Neural cell (in vitro differentiated cells): ENCODE data around the gene ZNF639. TPM values are rescaled to one million over a fixed set of nuclear protein-coding genes. Genes with fewer than 3 reads are reported as not detected.
A peak's percentile ranks its signal among the peaks of the same experiment; 100 is the strongest.

Experiments used
- H2AFZ ChIP-seq: fragments of 200-600, 300-800 bp; sonication (generic), shearing (Covaris generic); 2 replicates; pipeline ENCODE4 v1.6.0; 2014; ENCODE audit warnings: low read depth, mild to moderate bottlenecking, antibody characterized with exemption, low read length, moderate library complexity
- H3F3A ChIP-seq: fragments of 200-600 bp; shearing (Covaris generic); 2 replicates; pipeline ENCODE4 v1.6.1; 2016; ENCODE audit warnings: mild to moderate bottlenecking, moderate library complexity, mixed read lengths, antibody characterized with exemption, low read length; ENCODE audit not compliant: insufficient read depth, poor library complexity, severe bottlenecking
- H3K27ac ChIP-seq: fragments of 200-600, 300-800 bp; sonication (generic), shearing (Covaris generic); 2 replicates; pipeline ENCODE4 v1.5.1; 2014; ENCODE audit warnings: mild to moderate bottlenecking, low read length, moderate library complexity
- H3K27me3 ChIP-seq: fragments of 300-800, 200-600 bp; sonication (generic), shearing (Covaris generic); 2 replicates; pipeline ENCODE4 v1.6.0; 2014; ENCODE audit warnings: mild to moderate bottlenecking, low read depth, low read length, moderate library complexity; ENCODE audit not compliant: insufficient read depth
- H3K36me3 ChIP-seq: fragments of 300-800, 200-600 bp; sonication (generic), shearing (Covaris generic); 2 replicates; pipeline ENCODE4 v1.5.1; 2014; ENCODE audit warnings: mild to moderate bottlenecking, antibody characterized with exemption, low read length, moderate library complexity; ENCODE audit not compliant: insufficient read depth
- H3K4me2 ChIP-seq: fragments of 300-800, 200-600 bp; sonication (generic), shearing (Covaris generic); 2 replicates; pipeline ENCODE4 v1.6.0; 2014; ENCODE audit warnings: mild to moderate bottlenecking, low read length
- H3K4me3 ChIP-seq: fragments of 300-800, 200-600 bp; sonication (generic), shearing (Covaris generic); 2 replicates; pipeline ENCODE4 v1.5.1; 2014; ENCODE audit warnings: mild to moderate bottlenecking, low read length, moderate library complexity
- H3K79me2 ChIP-seq: fragments of 200-600 bp; shearing (Covaris generic); replicated peaks from 2 replicates; pipeline ENCODE4 v1.6.0; 2014; ENCODE audit warnings: mild to moderate bottlenecking, low read length, moderate library complexity; ENCODE audit not compliant: insufficient read depth
- H3K9ac ChIP-seq: fragments of 300-800, 200-600 bp; sonication (generic), shearing (Covaris generic); 2 replicates; pipeline ENCODE4 v1.6.1; 2016; ENCODE audit warnings: mild to moderate bottlenecking, low read length, mixed read lengths
- H3K9me2 ChIP-seq: fragments of 200-600 bp; shearing (Covaris generic); 2 replicates; pipeline ENCODE4 v1.6.1; 2016; ENCODE audit warnings: mild to moderate bottlenecking, low read length, mixed read lengths; ENCODE audit not compliant: insufficient read depth
- H3K9me3 ChIP-seq: fragments of 200-600, 300-800 bp; sonication (generic), shearing (Covaris generic); 2 replicates; pipeline ENCODE4 v1.6.1; 2016; ENCODE audit warnings: mild to moderate bottlenecking, mixed run types, low read length, moderate library complexity, mixed read lengths
- H4K20me1 ChIP-seq: fragments of 200-600 bp; shearing (Covaris generic); 2 replicates; pipeline ENCODE4 v1.6.1; 2016; ENCODE audit warnings: mild to moderate bottlenecking, mixed run types; ENCODE audit not compliant: insufficient read depth
- CTCF ChIP-seq: fragments of 450-650 bp; IDR thresholded peaks from 2 replicates; pipeline ENCODE4 v1.5.1; 2014; ENCODE audit warnings: antibody characterized with exemption, mild to moderate bottlenecking, moderate library complexity; ENCODE audit not compliant: poor library complexity, severe bottlenecking
- EP300 ChIP-seq: fragments of 450-650 bp; conservative IDR thresholded peaks from 2 replicates; pipeline ENCODE4 v1.6.1; 2014; ENCODE audit warnings: antibody characterized with exemption, mild to moderate bottlenecking, moderate library complexity; ENCODE audit not compliant: poor library complexity, severe bottlenecking
- EZH2 ChIP-seq: fragments of 200-600, 300-800 bp; shearing (Covaris generic), sonication (generic); IDR thresholded peaks from 2 replicates; pipeline ENCODE4 v1.6.1; 2014; ENCODE audit warnings: antibody characterized with exemption, low read length, borderline replicate concordance, mild to moderate bottlenecking; ENCODE audit not compliant: insufficient read depth, poor library complexity, severe bottlenecking
- MXI1 ChIP-seq: fragments of 450-650 bp; conservative IDR thresholded peaks from 2 replicates; pipeline ENCODE4 v1.6.1; 2014; ENCODE audit warnings: antibody characterized with exemption, mild to moderate bottlenecking; ENCODE audit not compliant: poor library complexity, severe bottlenecking
- POLR2AphosphoS5 ChIP-seq: IDR thresholded peaks from 2 replicates; pipeline ENCODE4 v1.6.1; 2012
- RAD21 ChIP-seq: fragments of 450-650 bp; conservative IDR thresholded peaks from 2 replicates; pipeline ENCODE4 v1.6.1; 2014; ENCODE audit warnings: antibody characterized with exemption, mild to moderate bottlenecking, moderate library complexity
- SMC3 ChIP-seq: fragments of 450-650 bp; conservative IDR thresholded peaks from 2 replicates; pipeline ENCODE4 v1.6.1; 2014; ENCODE audit warnings: antibody characterized with exemption, mild to moderate bottlenecking, moderate library complexity; ENCODE audit not compliant: poor library complexity
- TAF1 ChIP-seq: IDR thresholded peaks from 2 replicates; pipeline ENCODE4 v1.6.1; 2012; ENCODE audit warnings: low read depth
- polyA plus RNA-seq: library from polyadenylated mRNA; depleted of rRNA; stranded (reverse); fragments of >200 nt; gene quantifications from 2 replicates; pipeline ENCODE4 v1.2.3, GENCODE V29; 2014
- TF ChIP-seq, protein P1 (sequence below): IDR thresholded peaks from 2 replicates; pipeline ENCODE4 v1.6.1; 2012; ENCODE audit warnings: borderline replicate concordance

The ZNF639 gene
- polyA plus RNA-seq, 1 donor from 2014 or later = 100 TPM

DNA sequence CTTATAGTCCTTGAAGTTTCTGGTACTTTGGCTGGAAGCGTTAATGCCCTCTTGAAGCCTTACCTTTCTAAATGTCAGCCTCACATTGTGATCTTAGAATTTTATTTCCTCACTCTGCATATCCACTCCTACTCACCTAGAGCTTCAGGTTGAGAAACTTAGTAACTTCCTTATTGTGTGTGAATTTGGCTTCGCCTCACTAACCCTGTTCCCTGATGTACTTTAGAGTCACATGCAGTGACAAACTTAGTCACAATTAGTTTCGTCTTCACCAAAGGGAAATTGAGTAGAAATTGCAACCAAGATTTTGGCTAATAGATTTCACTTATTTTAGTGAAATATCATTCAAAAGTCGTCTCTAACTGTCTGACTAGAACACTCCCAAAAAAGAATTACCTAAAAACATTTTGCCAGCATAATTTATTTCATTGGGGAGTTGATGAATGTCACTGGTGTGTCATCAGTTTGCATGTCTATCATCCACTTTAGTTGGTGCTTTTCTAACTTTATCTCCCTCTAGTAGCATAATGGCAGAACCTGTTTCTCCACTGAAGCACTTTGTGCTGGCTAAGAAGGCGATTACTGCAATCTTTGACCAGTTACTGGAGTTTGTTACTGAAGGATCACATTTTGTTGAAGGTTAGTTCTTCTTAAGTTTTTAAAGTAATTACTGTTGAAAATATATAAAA is 25.6 kb downstream of the ZNF639 start:
- Histone ChIP-seq H3K27me3 (no peaks in the 10 kb centered on the region), H3K9me2 (no peaks in the 10 kb centered on the region), H3F3A (no peaks in the 10 kb centered on the region), H3K9me3 (no peaks in the 10 kb centered on the region), H3K4me3 (peak overlapping the region; percentile 91), H3K79me2 (peaks cover 9% of the 10 kb centered on the region), H4K20me1 (no peaks in the 10 kb centered on the region), H2AFZ (no peak overlapping the region), H3K9ac (peak overlapping the region; percentile 67), H3K4me2 (peak overlapping the region; percentile 38), H3K27ac (no peak overlapping the region), H3K36me3 (no peaks in the 10 kb centered on the region)
- no peak for TF ChIP-seq SMC3
- no peak for TF ChIP-seq RAD21

GRCh38 chr3:179355996-179356395 is 33.2 kb downstream of the ZNF639 start:
- Histone ChIP-seq H3K79me2 (no peaks in the 10 kb centered on the region), H3K4me3 (no peak overlapping the region), H3K27ac (no peak overlapping the region), H4K20me1 (no peaks in the 10 kb centered on the region), H3K36me3 (no peaks in the 10 kb centered on the region), H3F3A (no peaks in the 10 kb centered on the region), H2AFZ (no peak overlapping the region), H3K9me2 (no peaks in the 10 kb centered on the region), H3K9ac (no peak overlapping the region), H3K27me3 (no peaks in the 10 kb centered on the region), H3K9me3 (no peaks in the 10 kb centered on the region), H3K4me2 (no peak overlapping the region)
- TF ChIP-seq MXI1 (no peak), EZH2 (no peak), RAD21 (no peak), SMC3 (no peak), POLR2AphosphoS5 (no peak), CTCF (no peak), EP300 (no peak), TAF1 (no peak)
- TF ChIP-seq, protein P1, sequence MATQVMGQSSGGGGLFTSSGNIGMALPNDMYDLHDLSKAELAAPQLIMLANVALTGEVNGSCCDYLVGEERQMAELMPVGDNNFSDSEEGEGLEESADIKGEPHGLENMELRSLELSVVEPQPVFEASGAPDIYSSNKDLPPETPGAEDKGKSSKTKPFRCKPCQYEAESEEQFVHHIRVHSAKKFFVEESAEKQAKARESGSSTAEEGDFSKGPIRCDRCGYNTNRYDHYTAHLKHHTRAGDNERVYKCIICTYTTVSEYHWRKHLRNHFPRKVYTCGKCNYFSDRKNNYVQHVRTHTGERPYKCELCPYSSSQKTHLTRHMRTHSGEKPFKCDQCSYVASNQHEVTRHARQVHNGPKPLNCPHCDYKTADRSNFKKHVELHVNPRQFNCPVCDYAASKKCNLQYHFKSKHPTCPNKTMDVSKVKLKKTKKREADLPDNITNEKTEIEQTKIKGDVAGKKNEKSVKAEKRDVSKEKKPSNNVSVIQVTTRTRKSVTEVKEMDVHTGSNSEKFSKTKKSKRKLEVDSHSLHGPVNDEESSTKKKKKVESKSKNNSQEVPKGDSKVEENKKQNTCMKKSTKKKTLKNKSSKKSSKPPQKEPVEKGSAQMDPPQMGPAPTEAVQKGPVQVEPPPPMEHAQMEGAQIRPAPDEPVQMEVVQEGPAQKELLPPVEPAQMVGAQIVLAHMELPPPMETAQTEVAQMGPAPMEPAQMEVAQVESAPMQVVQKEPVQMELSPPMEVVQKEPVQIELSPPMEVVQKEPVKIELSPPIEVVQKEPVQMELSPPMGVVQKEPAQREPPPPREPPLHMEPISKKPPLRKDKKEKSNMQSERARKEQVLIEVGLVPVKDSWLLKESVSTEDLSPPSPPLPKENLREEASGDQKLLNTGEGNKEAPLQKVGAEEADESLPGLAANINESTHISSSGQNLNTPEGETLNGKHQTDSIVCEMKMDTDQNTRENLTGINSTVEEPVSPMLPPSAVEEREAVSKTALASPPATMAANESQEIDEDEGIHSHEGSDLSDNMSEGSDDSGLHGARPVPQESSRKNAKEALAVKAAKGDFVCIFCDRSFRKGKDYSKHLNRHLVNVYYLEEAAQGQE = no peak
